ENCODE measurements around the gene DLGAP1. TPM values are rescaled to one million over a fixed set of nuclear protein-coding genes. Genes with fewer than 3 reads are reported as not detected.

Gene DLGAP1
- total and polyA plus RNA-seq, 2 of the 8 experiments (the other 6 are each of a cell fraction or from before 2014, with no cell fraction given), result 11.8 to 16.9 TPM

GRCh38 chr18:4040391-4041092 is 414.6 kb downstream of the DLGAP1 start (continued):
- no peak for TF ChIP-seq GABPA (IDR thresholded peaks at IDR 0.05; ENCODE audit: borderline replicate concordance, insufficient read depth, low read length)
- TF ChIP-seq, protein P1, sequence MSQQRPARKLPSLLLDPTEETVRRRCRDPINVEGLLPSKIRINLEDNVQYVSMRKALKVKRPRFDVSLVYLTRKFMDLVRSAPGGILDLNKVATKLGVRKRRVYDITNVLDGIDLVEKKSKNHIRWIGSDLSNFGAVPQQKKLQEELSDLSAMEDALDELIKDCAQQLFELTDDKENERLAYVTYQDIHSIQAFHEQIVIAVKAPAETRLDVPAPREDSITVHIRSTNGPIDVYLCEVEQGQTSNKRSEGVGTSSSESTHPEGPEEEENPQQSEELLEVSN (IDR thresholded peaks at IDR 0.05), result no peak
- no peak for TF ChIP-seq CBX8 (IDR thresholded peaks at IDR 0.05; ENCODE audit: borderline replicate concordance, low read depth, low read length)
